Left lung (tissue), 10 donors: Measurements from ENCODE around the gene TMEM184B. TPM values are rescaled to one million over a fixed set of nuclear protein-coding genes. Genes with fewer than 3 reads are reported as not detected.
A peak's percentile ranks its signal among the peaks of the same experiment; 100 is the strongest.

Experiments used
- ATAC-seq: fragments of 200-7000 bp; cut with Tn5 transposase; one replicate; pipeline ENCODE4 v1.9.1; 2020; ENCODE audit warnings: moderate library complexity
- DNase-seq, 4 donors: peaks; one replicate each; pipeline ENCODE4 v3.0.0-alpha.2; 2013 to 2020
- H3K27ac ChIP-seq, 2 donors: fragments of 200-600 bp; sonication (generic) in 1 of 2; one replicate each; pipeline versions ENCODE4 v1.5.0 to v1.8.0; 2020 to 2021
- H3K27me3 ChIP-seq, 2 donors: fragments of 200-600 bp; sonication (generic) in 1 of 2; one replicate each; pipeline versions ENCODE4 v1.5.0 to v1.8.0; 2020 to 2021
- H3K36me3 ChIP-seq, 2 donors: fragments of 200-600 bp; sonication (generic) in 1 of 2; one replicate each; pipeline versions ENCODE4 v1.5.0 to v1.8.0; 2020 to 2021
- H3K4me1 ChIP-seq, 2 donors: fragments of 200-600 bp; one replicate each; pipeline ENCODE4 v1.8.0; 2021
- H3K4me3 ChIP-seq, 2 donors: fragments of 200-600 bp; sonication (generic) in 1 of 2; one replicate each; pipeline versions ENCODE4 v1.5.0 to v1.8.0; 2020 to 2021; ENCODE audit warnings: mild to moderate bottlenecking in 1 of 2
- H3K9me3 ChIP-seq, 2 donors: fragments of 200-600 bp; sonication (generic) in 1 of 2; one replicate each; pipeline versions ENCODE4 v1.5.0 to v1.8.0; 2020 to 2021
- CTCF ChIP-seq, 2 donors: fragments of 200-600 bp; sonication (generic) in 1 of 2; IDR thresholded peaks; one replicate each; pipeline versions ENCODE4 v1.5.0 to v1.8.0; 2021; ENCODE audit warnings: antibody characterized with exemption in 2 of 2
- intact Hi-C, 2 donors: fragments of 100-400 bp; cut with DNase I; formaldehyde crosslinking; loops; one replicate each; pipeline versions ENCODE4 v1.11.2 to v1.14.2; 2022
- polyA plus RNA-seq, 6 donors: library from polyadenylated mRNA; unstranded; fragments of 120-200 nt; gene quantifications; one replicate each; pipeline ENCODE4 v1.2.1, GENCODE V29; 2013; ENCODE audit not compliant: insufficient read length in 6 of 6
- total RNA-seq, 2 donors: library from RNA; stranded (reverse); fragmentation: NEBNext Ultra II Directional; extraction: Animal tissue kit (Norgen Biotek cat#: 25700); gene quantifications; one replicate each; pipeline ENCODE4 v1.2.1, GENCODE V29; 2021
- donor health status: DM: no; HTN: yes; CAD: no.
- donor health status: DM: no; HTN: no; CAD: no.

Gene TMEM184B
- total and polyA plus RNA-seq, 8 donors: 33.7 to 98.3 (median 39.8) TPM

DNA sequence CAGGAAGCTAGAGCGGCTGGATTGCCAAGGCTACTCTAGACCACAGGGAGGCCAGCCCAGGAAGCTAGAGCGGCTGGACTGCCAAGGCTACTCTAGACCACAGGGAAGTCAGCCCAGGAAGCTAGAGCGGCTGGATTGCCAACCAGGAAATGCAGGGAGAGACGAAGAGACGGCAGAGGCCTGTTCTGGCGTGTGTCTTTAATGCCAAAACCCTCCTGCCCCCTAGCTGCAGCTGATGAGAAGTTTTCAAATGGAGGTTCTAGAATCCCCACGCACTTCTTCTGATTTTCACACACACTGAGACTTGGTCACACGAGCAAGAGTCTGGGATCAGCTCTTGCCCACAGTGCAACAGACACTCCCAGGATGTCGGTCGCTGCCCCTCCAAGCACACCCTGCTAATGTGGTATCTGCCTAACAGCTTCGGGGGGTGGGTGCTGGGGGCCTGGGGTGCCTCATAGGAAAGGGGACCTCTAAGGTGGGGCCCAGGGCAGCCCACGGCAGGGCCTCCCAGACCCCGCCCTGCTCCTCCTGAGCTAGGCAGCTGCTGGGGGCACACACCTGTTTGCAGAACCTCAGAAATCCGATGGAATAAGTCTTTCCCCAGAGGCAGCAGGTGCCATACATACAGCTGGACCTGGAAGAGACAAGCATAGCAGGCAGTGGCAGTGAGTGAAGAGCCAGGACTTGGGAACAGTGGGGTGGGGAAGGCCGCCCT, 42.5 kb downstream of the TMEM184B start:
- H3K27ac ChIP-seq: peak overlapping the region; percentile 65 to 70
- H3K36me3 ChIP-seq: peaks cover 0 to 88% of the 10 kb centered on the region in 2 donors
- H3K27me3 ChIP-seq: no peaks in the 10 kb centered on the region
- peak in 1 of 2 donors; percentile 46 for TF ChIP-seq CTCF (IDR thresholded peaks at IDR 0.05)
- intact Hi-C loops: no loop called here
- peak in 2 of 4 donors; percentile 49 to 57 for DNase-seq
- ATAC-seq: peak; percentile 50
- H3K9me3 ChIP-seq: no peaks in the 10 kb centered on the region
- H3K4me3 ChIP-seq: no peak overlapping the region
- H3K4me1 ChIP-seq: peaks cover 8 to 29% of the 10 kb centered on the region in 2 donors

- DNase-seq (no peak), ATAC-seq (peak; percentile 70)
- intact Hi-C loops: no loop called here
- peaks cover 0 to 88% of the 10 kb centered on the region in 2 donors for H3K36me3 ChIP-seq
- H3K4me1 ChIP-seq: peaks cover 8 to 29% of the 10 kb centered on the region in 2 donors
- H3K4me3 ChIP-seq: no peak overlapping the region
- no peak for TF ChIP-seq CTCF (IDR thresholded peaks at IDR 0.05)
- no peaks in the 10 kb centered on the region for H3K27me3 ChIP-seq
- no peaks in the 10 kb centered on the region for H3K9me3 ChIP-seq
- H3K27ac ChIP-seq: peak overlapping the region; percentile 63 to 78
Measured at GRCh38 chr22:38228873-38229740, 43.7 kb downstream of the TMEM184B start.

- no peaks in the 10 kb centered on the region for H3K9me3 ChIP-seq
- peaks cover 0 to 88% of the 10 kb centered on the region in 2 donors for H3K36me3 ChIP-seq
- no peak overlapping the region for H3K4me3 ChIP-seq
- H3K27me3 ChIP-seq: no peaks in the 10 kb centered on the region
- peaks cover 8 to 29% of the 10 kb centered on the region in 2 donors for H3K4me1 ChIP-seq
- H3K27ac ChIP-seq: peak overlapping the region; percentile 63 to 78
- DNase-seq (no peak), ATAC-seq (peak; percentile 5)
- TF ChIP-seq CTCF (IDR thresholded peaks at IDR 0.05): no peak
- intact Hi-C loops: no loop called here
Measured at GRCh38 chr22:38228326-38228872, 44.4 kb downstream of the TMEM184B start.

DNA sequence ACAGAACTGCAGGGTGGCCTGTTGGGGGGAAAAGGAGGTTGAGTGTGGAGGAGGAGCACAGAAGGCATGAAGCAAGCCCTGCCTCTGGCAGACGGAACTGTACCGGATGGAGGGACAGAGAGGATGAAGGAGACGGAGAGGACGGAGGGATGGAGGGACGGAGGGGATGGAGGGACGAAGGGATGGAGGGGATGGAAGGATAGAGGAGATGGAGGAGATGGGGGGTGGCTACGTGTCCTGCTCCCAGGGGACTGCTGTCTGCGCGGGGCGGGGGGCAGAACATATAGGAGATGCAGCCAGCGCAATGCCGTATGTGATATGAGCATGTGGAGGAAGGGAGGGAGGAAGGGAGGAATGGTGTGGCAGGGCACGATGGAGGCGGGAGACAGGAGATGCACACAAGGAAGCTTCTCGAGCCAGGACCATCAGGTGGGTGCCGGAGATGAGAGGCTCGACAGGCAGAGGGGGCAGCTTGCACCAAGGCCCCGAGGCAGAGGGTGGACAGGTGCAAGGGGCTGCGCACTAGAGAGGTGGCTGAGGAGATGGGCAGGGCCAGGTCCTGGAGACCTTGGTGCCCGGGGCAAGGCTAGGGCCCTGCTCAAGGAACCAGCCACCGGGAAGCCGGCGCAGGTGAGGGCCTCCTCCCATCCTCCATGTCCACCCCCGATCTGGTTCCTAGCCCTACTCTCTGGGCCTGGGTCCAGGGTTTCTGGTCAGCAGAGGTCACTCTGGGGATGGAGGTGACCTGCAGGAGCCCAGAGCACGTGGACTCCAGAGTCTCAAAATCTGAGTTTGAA, 45.8 kb downstream of the TMEM184B start:
- Histone ChIP-seq H3K27ac (peak overlapping the region in 1 of 2 donors; percentile 78), H3K36me3 (peaks cover 0 to 86% of the 10 kb centered on the region in 2 donors), H3K27me3 (no peaks in the 10 kb centered on the region), H3K4me1 (peaks cover 8 to 29% of the 10 kb centered on the region in 2 donors), H3K9me3 (no peaks in the 10 kb centered on the region), H3K4me3 (no peak overlapping the region)
- ATAC-seq (no peak), DNase-seq (no peak)
- TF ChIP-seq CTCF (IDR thresholded peaks at IDR 0.05): no peak
- intact Hi-C loops: no loop called here
